K562 (cell line): ENCODE measurements around the gene VPS13D. TPM values are rescaled to one million over a fixed set of nuclear protein-coding genes. Genes with fewer than 3 reads are reported as not detected.

ENCODE experiments used
- NR1H2 ChIP-seq: sonication (generic); formaldehyde crosslinking; IDR thresholded peaks from 2 replicates; pipeline ENCODE4 v1.4.0; 2020; ENCODE audit warnings: mild to moderate bottlenecking, missing genetic modification reagents
- NR3C1 ChIP-seq: sonication (generic); formaldehyde crosslinking; IDR thresholded peaks from 2 replicates; pipeline ENCODE4 v1.8.1; 2022; ENCODE audit warnings: missing genetic modification reagents
- ZNF408 ChIP-seq: fragments of 250-450 bp; sonication (Bioruptor Pico); IDR thresholded peaks from 2 replicates; pipeline ENCODE4 v1.4.0; 2020; ENCODE audit warnings: low read depth, mild to moderate bottlenecking, moderate library complexity
- polyA plus RNA-seq, 8 experiments: library from polyadenylated mRNA; depleted of rRNA in 4 of 8; stranded (reverse) in 5 of 8; unstranded in 3 of 8; fragments of >200 nt; fragmentation: Nextera tagmentation in 2 of 8; fragmentation: Illumina TruSeq in 1 of 8; extraction: Ambion mirVana in 2 of 8; extraction: Trizol in 1 of 8; gene quantifications; 2 replicates each; pipeline versions ENCODE4 v1.2.1 to v1.2.3, GENCODE V29; 2011 to 2014; ENCODE audit warnings: inconsistent platforms in 1 of 8, missing spikeins in 1 of 8
- total RNA-seq, 7 experiments: library from RNA; depleted of rRNA in 6 of 7; stranded (reverse); fragments of >200 nt in 6 of 7; fragmentation: Illumina TruSeq in 2 of 7; extraction: Trizol in 2 of 7; gene quantifications; 2 replicates each; pipeline versions ENCODE4 v1.2.1 to v1.2.3, GENCODE V29; 2011 to 2021; ENCODE audit warnings: low replicate concordance in 1 of 7
- TF ChIP-seq, protein P1 (sequence below): fragments of 200-600 bp; sonication (generic); IDR thresholded peaks from one replicate; pipeline ENCODE4 v1.6.1; 2012; ENCODE audit warnings: mild to moderate bottlenecking, low read depth, low read length, inconsistent platforms
- TF ChIP-seq, protein P2 (sequence below): sonication (generic); formaldehyde crosslinking; IDR thresholded peaks from 2 replicates; pipeline ENCODE4 v1.8.0; 2022; ENCODE audit warnings: mild to moderate bottlenecking, missing genetic modification reagents
- TF ChIP-seq, protein P3 (sequence below): sonication (generic); formaldehyde crosslinking; IDR thresholded peaks from 2 replicates; pipeline ENCODE4 v1.8.1; 2023; ENCODE audit warnings: mild to moderate bottlenecking, missing genetic modification reagents, moderate library complexity

Gene VPS13D
- total and polyA plus RNA-seq, 9 of the 15 experiments (the other 6 are each of a cell fraction or from before 2014, with no cell fraction given), result 6.1 to 51.5 (median 38.5) TPM

DNA sequence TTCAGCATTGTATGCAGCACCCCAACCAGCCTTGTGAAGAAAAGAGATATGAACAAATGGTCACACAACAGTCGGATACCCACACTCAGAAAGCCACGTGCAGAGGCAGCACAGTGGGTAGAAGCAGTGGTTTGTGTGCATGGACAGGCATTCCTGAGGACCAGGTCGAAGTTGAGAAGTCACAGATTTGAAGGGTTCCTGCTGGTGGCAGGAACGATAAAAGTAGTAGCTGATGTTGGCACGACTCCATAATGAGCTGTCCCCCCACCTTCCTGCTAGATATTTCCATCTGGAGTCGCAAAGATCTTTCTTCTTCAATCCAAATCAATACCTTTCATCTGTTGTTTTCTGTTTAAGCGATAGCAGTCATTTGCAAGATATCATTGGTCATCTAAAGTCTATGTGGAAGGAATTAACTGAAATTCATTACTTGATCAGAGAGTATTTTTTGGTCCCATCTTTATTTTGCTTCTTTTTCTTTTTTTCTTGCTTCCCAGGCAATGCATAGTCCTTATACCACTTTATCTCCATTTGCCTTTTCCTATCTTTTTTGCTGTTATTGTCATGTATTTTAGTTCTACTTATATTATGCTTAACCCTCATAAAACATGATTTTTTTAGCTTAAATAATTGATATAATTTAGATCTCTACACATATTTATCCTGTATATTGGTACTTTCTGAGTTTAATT lies 211.7 kb downstream of the VPS13D start (continued):
- TF ChIP-seq, protein P1, sequence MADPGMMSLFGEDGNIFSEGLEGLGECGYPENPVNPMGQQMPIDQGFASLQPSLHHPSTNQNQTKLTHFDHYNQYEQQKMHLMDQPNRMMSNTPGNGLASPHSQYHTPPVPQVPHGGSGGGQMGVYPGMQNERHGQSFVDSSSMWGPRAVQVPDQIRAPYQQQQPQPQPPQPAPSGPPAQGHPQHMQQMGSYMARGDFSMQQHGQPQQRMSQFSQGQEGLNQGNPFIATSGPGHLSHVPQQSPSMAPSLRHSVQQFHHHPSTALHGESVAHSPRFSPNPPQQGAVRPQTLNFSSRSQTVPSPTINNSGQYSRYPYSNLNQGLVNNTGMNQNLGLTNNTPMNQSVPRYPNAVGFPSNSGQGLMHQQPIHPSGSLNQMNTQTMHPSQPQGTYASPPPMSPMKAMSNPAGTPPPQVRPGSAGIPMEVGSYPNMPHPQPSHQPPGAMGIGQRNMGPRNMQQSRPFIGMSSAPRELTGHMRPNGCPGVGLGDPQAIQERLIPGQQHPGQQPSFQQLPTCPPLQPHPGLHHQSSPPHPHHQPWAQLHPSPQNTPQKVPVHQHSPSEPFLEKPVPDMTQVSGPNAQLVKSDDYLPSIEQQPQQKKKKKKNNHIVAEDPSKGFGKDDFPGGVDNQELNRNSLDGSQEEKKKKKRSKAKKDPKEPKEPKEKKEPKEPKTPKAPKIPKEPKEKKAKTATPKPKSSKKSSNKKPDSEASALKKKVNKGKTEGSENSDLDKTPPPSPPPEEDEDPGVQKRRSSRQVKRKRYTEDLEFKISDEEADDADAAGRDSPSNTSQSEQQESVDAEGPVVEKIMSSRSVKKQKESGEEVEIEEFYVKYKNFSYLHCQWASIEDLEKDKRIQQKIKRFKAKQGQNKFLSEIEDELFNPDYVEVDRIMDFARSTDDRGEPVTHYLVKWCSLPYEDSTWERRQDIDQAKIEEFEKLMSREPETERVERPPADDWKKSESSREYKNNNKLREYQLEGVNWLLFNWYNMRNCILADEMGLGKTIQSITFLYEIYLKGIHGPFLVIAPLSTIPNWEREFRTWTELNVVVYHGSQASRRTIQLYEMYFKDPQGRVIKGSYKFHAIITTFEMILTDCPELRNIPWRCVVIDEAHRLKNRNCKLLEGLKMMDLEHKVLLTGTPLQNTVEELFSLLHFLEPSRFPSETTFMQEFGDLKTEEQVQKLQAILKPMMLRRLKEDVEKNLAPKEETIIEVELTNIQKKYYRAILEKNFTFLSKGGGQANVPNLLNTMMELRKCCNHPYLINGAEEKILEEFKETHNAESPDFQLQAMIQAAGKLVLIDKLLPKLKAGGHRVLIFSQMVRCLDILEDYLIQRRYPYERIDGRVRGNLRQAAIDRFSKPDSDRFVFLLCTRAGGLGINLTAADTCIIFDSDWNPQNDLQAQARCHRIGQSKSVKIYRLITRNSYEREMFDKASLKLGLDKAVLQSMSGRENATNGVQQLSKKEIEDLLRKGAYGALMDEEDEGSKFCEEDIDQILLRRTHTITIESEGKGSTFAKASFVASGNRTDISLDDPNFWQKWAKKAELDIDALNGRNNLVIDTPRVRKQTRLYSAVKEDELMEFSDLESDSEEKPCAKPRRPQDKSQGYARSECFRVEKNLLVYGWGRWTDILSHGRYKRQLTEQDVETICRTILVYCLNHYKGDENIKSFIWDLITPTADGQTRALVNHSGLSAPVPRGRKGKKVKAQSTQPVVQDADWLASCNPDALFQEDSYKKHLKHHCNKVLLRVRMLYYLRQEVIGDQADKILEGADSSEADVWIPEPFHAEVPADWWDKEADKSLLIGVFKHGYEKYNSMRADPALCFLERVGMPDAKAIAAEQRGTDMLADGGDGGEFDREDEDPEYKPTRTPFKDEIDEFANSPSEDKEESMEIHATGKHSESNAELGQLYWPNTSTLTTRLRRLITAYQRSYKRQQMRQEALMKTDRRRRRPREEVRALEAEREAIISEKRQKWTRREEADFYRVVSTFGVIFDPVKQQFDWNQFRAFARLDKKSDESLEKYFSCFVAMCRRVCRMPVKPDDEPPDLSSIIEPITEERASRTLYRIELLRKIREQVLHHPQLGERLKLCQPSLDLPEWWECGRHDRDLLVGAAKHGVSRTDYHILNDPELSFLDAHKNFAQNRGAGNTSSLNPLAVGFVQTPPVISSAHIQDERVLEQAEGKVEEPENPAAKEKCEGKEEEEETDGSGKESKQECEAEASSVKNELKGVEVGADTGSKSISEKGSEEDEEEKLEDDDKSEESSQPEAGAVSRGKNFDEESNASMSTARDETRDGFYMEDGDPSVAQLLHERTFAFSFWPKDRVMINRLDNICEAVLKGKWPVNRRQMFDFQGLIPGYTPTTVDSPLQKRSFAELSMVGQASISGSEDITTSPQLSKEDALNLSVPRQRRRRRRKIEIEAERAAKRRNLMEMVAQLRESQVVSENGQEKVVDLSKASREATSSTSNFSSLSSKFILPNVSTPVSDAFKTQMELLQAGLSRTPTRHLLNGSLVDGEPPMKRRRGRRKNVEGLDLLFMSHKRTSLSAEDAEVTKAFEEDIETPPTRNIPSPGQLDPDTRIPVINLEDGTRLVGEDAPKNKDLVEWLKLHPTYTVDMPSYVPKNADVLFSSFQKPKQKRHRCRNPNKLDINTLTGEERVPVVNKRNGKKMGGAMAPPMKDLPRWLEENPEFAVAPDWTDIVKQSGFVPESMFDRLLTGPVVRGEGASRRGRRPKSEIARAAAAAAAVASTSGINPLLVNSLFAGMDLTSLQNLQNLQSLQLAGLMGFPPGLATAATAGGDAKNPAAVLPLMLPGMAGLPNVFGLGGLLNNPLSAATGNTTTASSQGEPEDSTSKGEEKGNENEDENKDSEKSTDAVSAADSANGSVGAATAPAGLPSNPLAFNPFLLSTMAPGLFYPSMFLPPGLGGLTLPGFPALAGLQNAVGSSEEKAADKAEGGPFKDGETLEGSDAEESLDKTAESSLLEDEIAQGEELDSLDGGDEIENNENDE, result no peak
- TF ChIP-seq, protein P2, sequence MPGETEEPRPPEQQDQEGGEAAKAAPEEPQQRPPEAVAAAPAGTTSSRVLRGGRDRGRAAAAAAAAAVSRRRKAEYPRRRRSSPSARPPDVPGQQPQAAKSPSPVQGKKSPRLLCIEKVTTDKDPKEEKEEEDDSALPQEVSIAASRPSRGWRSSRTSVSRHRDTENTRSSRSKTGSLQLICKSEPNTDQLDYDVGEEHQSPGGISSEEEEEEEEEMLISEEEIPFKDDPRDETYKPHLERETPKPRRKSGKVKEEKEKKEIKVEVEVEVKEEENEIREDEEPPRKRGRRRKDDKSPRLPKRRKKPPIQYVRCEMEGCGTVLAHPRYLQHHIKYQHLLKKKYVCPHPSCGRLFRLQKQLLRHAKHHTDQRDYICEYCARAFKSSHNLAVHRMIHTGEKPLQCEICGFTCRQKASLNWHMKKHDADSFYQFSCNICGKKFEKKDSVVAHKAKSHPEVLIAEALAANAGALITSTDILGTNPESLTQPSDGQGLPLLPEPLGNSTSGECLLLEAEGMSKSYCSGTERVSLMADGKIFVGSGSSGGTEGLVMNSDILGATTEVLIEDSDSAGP (CRISPR knock-in tag), result no peak
- no peak for TF ChIP-seq ZNF408 (CRISPR knock-in tag)
- TF ChIP-seq NR1H2 (CRISPR knock-in tag), result no peak
- TF ChIP-seq NR3C1 (CRISPR knock-in tag), result no peak
- TF ChIP-seq, protein P3, sequence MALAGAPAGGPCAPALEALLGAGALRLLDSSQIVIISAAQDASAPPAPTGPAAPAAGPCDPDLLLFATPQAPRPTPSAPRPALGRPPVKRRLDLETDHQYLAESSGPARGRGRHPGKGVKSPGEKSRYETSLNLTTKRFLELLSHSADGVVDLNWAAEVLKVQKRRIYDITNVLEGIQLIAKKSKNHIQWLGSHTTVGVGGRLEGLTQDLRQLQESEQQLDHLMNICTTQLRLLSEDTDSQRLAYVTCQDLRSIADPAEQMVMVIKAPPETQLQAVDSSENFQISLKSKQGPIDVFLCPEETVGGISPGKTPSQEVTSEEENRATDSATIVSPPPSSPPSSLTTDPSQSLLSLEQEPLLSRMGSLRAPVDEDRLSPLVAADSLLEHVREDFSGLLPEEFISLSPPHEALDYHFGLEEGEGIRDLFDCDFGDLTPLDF (CRISPR knock-in tag), result no peak
